Iris pigment epithelial cell (primary cell): ENCODE measurements around the gene TLE1.
A peak's percentile ranks its signal among the peaks of the same experiment; 100 is the strongest.
"Not testable (repeated sequence)": the region's sequence is repeated elsewhere in the genome, so short reads cannot be mapped to it uniquely, and the experiment has no call there.

Source experiments
- DNase-seq: peaks from one replicate; pipeline ENCODE4 v3.0.0-alpha.2; 2011; ENCODE audit warnings: low read depth

TLE1 gene

GRCh38 chr9:81622471-81623255 lies 66.7 kb downstream of the TLE1 start:
- no peak for DNase-seq

- no peak for DNase-seq
These were observed 67.5 kb downstream of the TLE1 start for GRCh38 chr9:81621785-81622259.

- DNase-seq = no peak
These were observed 68.2 kb downstream of the TLE1 start for GRCh38 chr9:81621118-81621517.

- DNase-seq = no peak
These were observed 69.4 kb downstream of the TLE1 start for GRCh38 chr9:81620002-81620390.

- peak; percentile 94 for DNase-seq
These were observed 69.9 kb downstream of the TLE1 start for GRCh38 chr9:81619353-81620001.

GRCh38 chr9:81618923-81619322 lies 70.4 kb downstream of the TLE1 start:
- no peak for DNase-seq

GRCh38 chr9:81616141-81616540 lies 73.2 kb downstream of the TLE1 start:
- DNase-seq = no peak

GRCh38 chr9:81614335-81614734 lies 75.0 kb downstream of the TLE1 start:
- no peak for DNase-seq

GRCh38 chr9:81613002-81613812 lies 76.1 kb downstream of the TLE1 start:
- peak; percentile 89 for DNase-seq

GRCh38 chr9:81611664-81612063 lies 77.7 kb downstream of the TLE1 start:
- no peak for DNase-seq

GRCh38 chr9:81610740-81611107 lies 78.6 kb downstream of the TLE1 start:
- DNase-seq = no peak

GRCh38 chr9:81609782-81610739 lies 79.3 kb downstream of the TLE1 start:
- no peak for DNase-seq

- no peak for DNase-seq
These were observed 81.1 kb downstream of the TLE1 start for GRCh38 chr9:81608289-81608657.

- no peak for DNase-seq
These were observed 81.6 kb downstream of the TLE1 start for GRCh38 chr9:81607593-81608288.

GRCh38 chr9:81606261-81606660 lies 83.1 kb downstream of the TLE1 start:
- DNase-seq = not testable (repeated sequence)

GRCh38 chr9:81605170-81605670 lies 84.1 kb downstream of the TLE1 start:
- DNase-seq = no peak

GRCh38 chr9:81604306-81605169 lies 84.8 kb downstream of the TLE1 start:
- no peak for DNase-seq

GRCh38 chr9:81602887-81603680 lies 86.3 kb downstream of the TLE1 start:
- DNase-seq = no peak
